CD14-positive monocyte (primary cell): ENCODE results near the gene LMNTD2. TPM values are rescaled to one million over a fixed set of nuclear protein-coding genes. Genes with fewer than 3 reads are reported as not detected.

Experiments used
- DNase-seq, 3 donors: peaks; one replicate each; pipeline ENCODE4 v3.0.0-alpha.2; 2011 to 2022
- H2AFZ ChIP-seq: 2 replicates; pipeline ENCODE4 v1.6.0; 2012; ENCODE audit warnings: mild to moderate bottlenecking, low read depth, low read length, inconsistent platforms; ENCODE audit not compliant: insufficient read depth, poor library complexity, severe bottlenecking
- H3K27ac ChIP-seq, 2 donors: 1 replicate in 1 of 2; 2 replicates in 1 of 2; pipeline ENCODE4 v1.5.1; 2012 to 2013; ENCODE audit warnings: low read length in 2 of 2, control low read depth in 1 of 2, inconsistent platforms in 1 of 2, low read depth in 1 of 2, mild to moderate bottlenecking in 1 of 2
- H3K27me3 ChIP-seq, 2 donors: one replicate each; pipeline versions ENCODE4 v1.6.0 to v1.6.1; 2011 to 2013; ENCODE audit warnings: low read length in 2 of 2; ENCODE audit not compliant: control insufficient read depth in 2 of 2, insufficient read depth in 2 of 2
- H3K36me3 ChIP-seq, 2 donors: replicated peaks in 1 of 2; 1 replicate in 1 of 2; 2 replicates in 1 of 2; pipeline versions ENCODE4 v1.5.1 to v1.6.1; 2012 to 2013; ENCODE audit warnings: low read length in 2 of 2, control low read depth in 1 of 2, inconsistent platforms in 1 of 2, mild to moderate bottlenecking in 1 of 2; ENCODE audit not compliant: insufficient read depth in 2 of 2, control insufficient read depth in 1 of 2
- H3K4me1 ChIP-seq, 2 donors: 1 replicate in 1 of 2; 2 replicates in 1 of 2; pipeline versions ENCODE4 v1.5.1 to v1.6.1; 2012 to 2013; ENCODE audit warnings: low read length in 2 of 2, control low read depth in 1 of 2, inconsistent platforms in 1 of 2, mild to moderate bottlenecking in 1 of 2, moderate library complexity in 1 of 2; ENCODE audit not compliant: insufficient read depth in 2 of 2, control insufficient read depth in 1 of 2
- H3K4me2 ChIP-seq: replicated peaks from 2 replicates; pipeline ENCODE3; 2012; ENCODE audit warnings: low read length, moderate library complexity, mild to moderate bottlenecking; ENCODE audit not compliant: poor library complexity, severe bottlenecking; ENCODE audit errors: extremely low read depth
- H3K4me3 ChIP-seq, 3 experiments: fragments of 200-600 bp in 1 of 3; sonication (generic) in 1 of 3; replicated peaks in 1 of 3; 1 replicate in 2 of 3; 2 replicates in 1 of 3; pipeline ENCODE4 v1.5.1; 2011 to 2013; ENCODE audit warnings: low read length in 3 of 3, mild to moderate bottlenecking in 3 of 3, control low read depth in 2 of 3, low read depth in 2 of 3, inconsistent platforms in 1 of 3, moderate library complexity in 1 of 3
- H3K79me2 ChIP-seq: 2 replicates; pipeline ENCODE4 v1.6.0; 2012; ENCODE audit warnings: mild to moderate bottlenecking, control low read depth, inconsistent platforms, low read length, moderate library complexity; ENCODE audit not compliant: insufficient read depth
- H3K9ac ChIP-seq: 2 replicates; pipeline ENCODE4 v1.6.0; 2017; ENCODE audit warnings: low read length, mild to moderate bottlenecking; ENCODE audit not compliant: insufficient read depth, poor library complexity, severe bottlenecking
- H3K9me3 ChIP-seq, 2 donors: replicated peaks in 1 of 2; 1 replicate in 1 of 2; 2 replicates in 1 of 2; pipeline versions ENCODE4 v1.5.1 to v1.6.1; 2012 to 2013; ENCODE audit warnings: low read length in 2 of 2, control low read depth in 1 of 2; ENCODE audit not compliant: control insufficient read depth in 1 of 2, insufficient read depth in 1 of 2
- H4K20me1 ChIP-seq: 2 replicates; pipeline ENCODE4 v1.6.0; 2012; ENCODE audit warnings: mild to moderate bottlenecking, low read length, control low read depth, moderate library complexity; ENCODE audit not compliant: insufficient read depth
- H3K27ac Mint-ChIP-seq, 7 donors: one replicate each; pipeline ENCODE4 v1.8.0; 2020; ENCODE audit warnings: mild to moderate bottlenecking in 7 of 7, mixed read lengths in 7 of 7, moderate library complexity in 6 of 7, inconsistent platforms in 2 of 7
- H3K27me3 Mint-ChIP-seq, 3 donors: one replicate each; pipeline ENCODE4 v1.8.0; 2021 to 2022; ENCODE audit warnings: low read depth in 3 of 3, mild to moderate bottlenecking in 3 of 3, mixed read lengths in 3 of 3, moderate library complexity in 3 of 3, inconsistent platforms in 1 of 3
- H3K36me3 Mint-ChIP-seq, 2 donors: one replicate each; pipeline ENCODE4 v1.8.0; 2020; ENCODE audit warnings: mixed read lengths in 2 of 2, inconsistent platforms in 1 of 2, mild to moderate bottlenecking in 1 of 2
- H3K4me1 Mint-ChIP-seq: one replicate; pipeline ENCODE4 v1.8.0; 2020; ENCODE audit warnings: mild to moderate bottlenecking, mixed read lengths
- H3K4me3 Mint-ChIP-seq, 2 donors: one replicate each; pipeline ENCODE4 v1.8.0; 2020; ENCODE audit warnings: mild to moderate bottlenecking in 2 of 2, mixed read lengths in 2 of 2, moderate library complexity in 1 of 2
- H3K9me3 Mint-ChIP-seq, 7 donors: one replicate each; pipeline ENCODE4 v1.8.0; 2020 to 2022; ENCODE audit warnings: mixed read lengths in 7 of 7, mild to moderate bottlenecking in 6 of 7, moderate library complexity in 6 of 7, inconsistent platforms in 2 of 7
- WGBS: methylation state at CpG from one replicate; pipeline ENCODE4 v1.1.5; 2013; ENCODE audit warnings: missing lambda C conversion rate; ENCODE audit not compliant: insufficient coverage; 5-methylcytosine and 5-hydroxymethylcytosine counted together
- intact Hi-C, 2 donors: fragments of 100-400 bp; cut with micrococcal nuclease; formaldehyde crosslinking; loops; one replicate each; pipeline versions ENCODE4 v1.15.0 to v1.15.1; 2023
- polyA plus RNA-seq, 3 donors: library from polyadenylated mRNA; depleted of rRNA in 1 of 3; unstranded in 2 of 3; stranded (reverse) in 1 of 3; fragments of 300-500 nt in 2 of 3; fragments of >200 nt in 1 of 3; fragmentation: Illumina TruSeq in 2 of 3; gene quantifications; 1 replicate in 2 of 3; 2 replicates in 1 of 3; pipeline ENCODE4 v1.2.3, GENCODE V29; 2012 to 2021
- TF ChIP-seq, protein P1 (sequence below): fragments of 200-600 bp; IDR thresholded peaks from one replicate; pipeline ENCODE4 v1.8.0; 2022; ENCODE audit warnings: antibody characterized with exemption, mild to moderate bottlenecking

Gene LMNTD2
- polyA plus RNA-seq, 3 donors: 0.67 to 10.6 (median 1.2) TPM

DNA sequence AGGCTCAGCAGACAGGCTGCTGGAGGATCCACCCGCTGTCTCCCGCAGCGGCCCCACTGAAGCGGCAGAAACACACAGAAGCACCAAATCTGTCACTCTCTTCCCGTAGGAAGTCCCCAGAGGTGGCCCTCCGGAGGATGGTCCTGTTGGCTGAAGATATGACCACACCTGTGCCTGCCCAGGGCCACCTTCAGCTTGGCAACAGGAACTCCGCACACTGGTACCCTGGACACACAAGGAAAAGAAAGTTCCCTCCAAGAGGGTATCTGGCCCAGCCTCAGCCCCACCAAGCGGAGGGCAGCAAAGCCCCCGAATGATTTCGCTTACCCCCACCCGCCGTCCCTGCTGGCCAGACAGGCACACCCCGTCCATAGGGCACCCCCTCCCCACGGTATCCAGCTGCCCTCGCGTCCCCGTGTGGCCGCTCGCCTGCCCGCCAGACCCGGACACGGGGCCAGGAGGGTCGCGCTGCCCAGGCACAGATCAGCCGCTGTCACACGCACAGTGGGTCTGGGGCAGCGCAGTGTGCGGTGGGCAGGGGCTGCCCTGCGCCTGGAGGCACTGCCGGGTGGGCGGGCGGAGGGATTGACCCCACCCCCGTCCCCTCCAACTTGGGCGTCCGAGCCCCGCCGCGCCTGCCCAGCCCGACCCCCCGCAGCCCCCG, 7.2 kb upstream of the LMNTD2 start:
- intact Hi-C loops: no loop called here
- Histone ChIP-seq H3K27ac (no peak overlapping the region), H3K4me1 (peaks cover 9 to 19% of the 10 kb centered on the region in 2 donors), H4K20me1 (peaks cover 8% of the 10 kb centered on the region), H3K9ac (no peak overlapping the region), H3K27me3 (peaks cover 0 to 30% of the 10 kb centered on the region in 2 donors), H3K36me3 (peaks cover 0 to 11% of the 10 kb centered on the region in 2 donors), H3K4me2 (peak overlapping the region; percentile 89), H3K4me3 (peak overlapping the region in 1 of 3 experiments; percentile 73), H2AFZ (peak overlapping the region; percentile 67), H3K9me3 (no peaks in the 10 kb centered on the region), H3K79me2 (no peaks in the 10 kb centered on the region)
- TF ChIP-seq, protein P1, sequence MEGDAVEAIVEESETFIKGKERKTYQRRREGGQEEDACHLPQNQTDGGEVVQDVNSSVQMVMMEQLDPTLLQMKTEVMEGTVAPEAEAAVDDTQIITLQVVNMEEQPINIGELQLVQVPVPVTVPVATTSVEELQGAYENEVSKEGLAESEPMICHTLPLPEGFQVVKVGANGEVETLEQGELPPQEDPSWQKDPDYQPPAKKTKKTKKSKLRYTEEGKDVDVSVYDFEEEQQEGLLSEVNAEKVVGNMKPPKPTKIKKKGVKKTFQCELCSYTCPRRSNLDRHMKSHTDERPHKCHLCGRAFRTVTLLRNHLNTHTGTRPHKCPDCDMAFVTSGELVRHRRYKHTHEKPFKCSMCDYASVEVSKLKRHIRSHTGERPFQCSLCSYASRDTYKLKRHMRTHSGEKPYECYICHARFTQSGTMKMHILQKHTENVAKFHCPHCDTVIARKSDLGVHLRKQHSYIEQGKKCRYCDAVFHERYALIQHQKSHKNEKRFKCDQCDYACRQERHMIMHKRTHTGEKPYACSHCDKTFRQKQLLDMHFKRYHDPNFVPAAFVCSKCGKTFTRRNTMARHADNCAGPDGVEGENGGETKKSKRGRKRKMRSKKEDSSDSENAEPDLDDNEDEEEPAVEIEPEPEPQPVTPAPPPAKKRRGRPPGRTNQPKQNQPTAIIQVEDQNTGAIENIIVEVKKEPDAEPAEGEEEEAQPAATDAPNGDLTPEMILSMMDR: no peak
- no peak for DNase-seq
- peaks cover 16 to 49% (median 46%) of the 10 kb centered on the region in 3 donors for H3K27me3 Mint-ChIP-seq
- H3K9me3 Mint-ChIP-seq: peaks cover 0 to 13% (median 0%) of the 10 kb centered on the region in 7 donors
- peaks cover 5 to 12% of the 10 kb centered on the region in 2 donors for H3K36me3 Mint-ChIP-seq
- peak overlapping the region in 1 of 7 donors; percentile 21 for H3K27ac Mint-ChIP-seq
- 31% methylated on average over 40 of the region's 41 CpGs for WGBS
- H3K4me3 Mint-ChIP-seq: peak overlapping the region; percentile 66 to 85
- peaks cover 8% of the 10 kb centered on the region for H3K4me1 Mint-ChIP-seq

DNA sequence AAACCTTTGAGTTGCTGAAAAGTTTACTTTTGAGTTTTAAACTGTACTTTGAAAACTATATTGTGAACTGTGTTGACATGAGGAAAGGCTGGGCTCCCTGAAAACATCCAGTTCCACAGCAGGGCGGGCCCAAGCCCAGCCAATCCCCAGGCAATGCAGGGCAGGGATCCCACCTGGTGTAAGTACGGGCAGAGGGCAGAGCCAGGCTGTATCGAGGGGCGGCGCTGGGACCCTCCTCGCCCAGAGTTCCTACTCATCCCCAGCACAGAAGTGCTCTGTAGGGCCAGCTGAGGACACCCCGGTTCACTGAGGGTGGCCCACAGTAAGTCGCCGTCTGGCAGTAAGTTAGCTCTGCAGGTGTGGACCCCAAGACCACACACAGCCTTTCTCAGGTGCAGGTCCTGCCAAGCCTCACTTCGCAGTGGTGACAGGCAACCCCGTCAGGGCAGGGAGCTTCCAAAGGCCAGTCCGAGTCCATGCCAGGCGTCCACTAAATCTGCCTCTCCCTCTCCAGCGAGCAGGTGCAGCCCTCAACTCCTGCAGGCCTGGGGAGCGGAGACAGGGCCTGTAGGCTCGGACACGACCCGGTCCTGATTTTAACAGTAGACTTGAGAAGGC, 6.6 kb upstream of the LMNTD2 start:
- H3K9me3 ChIP-seq: no peaks in the 10 kb centered on the region
- H3K36me3 ChIP-seq: peaks cover 0 to 11% of the 10 kb centered on the region in 2 donors
- H3K4me1 Mint-ChIP-seq: peaks cover 8% of the 10 kb centered on the region
- H2AFZ ChIP-seq: no peak overlapping the region
- intact Hi-C loops: no loop called here
- no peak for DNase-seq
- no peaks in the 10 kb centered on the region for H3K79me2 ChIP-seq
- peaks cover 15% of the 10 kb centered on the region for H4K20me1 ChIP-seq
- H3K27me3 ChIP-seq: peaks cover 0 to 30% of the 10 kb centered on the region in 2 donors
- H3K9me3 Mint-ChIP-seq: peaks cover 0 to 13% (median 0%) of the 10 kb centered on the region in 7 donors
- no peak overlapping the region for H3K27ac Mint-ChIP-seq
- no peak overlapping the region for H3K4me3 ChIP-seq
- H3K27me3 Mint-ChIP-seq: peaks cover 15 to 43% (median 40%) of the 10 kb centered on the region in 3 donors
- H3K4me2 ChIP-seq: no peak overlapping the region
- H3K4me3 Mint-ChIP-seq: peak overlapping the region in 1 of 2 donors; percentile 85
- TF ChIP-seq, protein P1: no peak
- peaks cover 5 to 12% of the 10 kb centered on the region in 2 donors for H3K36me3 Mint-ChIP-seq
- peaks cover 9 to 25% of the 10 kb centered on the region in 2 donors for H3K4me1 ChIP-seq
- H3K27ac ChIP-seq: no peak overlapping the region
- 92% methylated on average over 18 of the region's 18 CpGs for WGBS
- H3K9ac ChIP-seq: no peak overlapping the region
